Thyroid gland (tissue), 4 donors: ENCODE measurements around the gene HCST.

ENCODE experiments used
- CTCF ChIP-seq, 6 experiments: fragments of 200-600 bp in 3 of 6; fragments of 450-650 bp in 3 of 6; sonication (generic) in 3 of 6; IDR thresholded peaks; one replicate each; pipeline ENCODE4 v1.5.1; 2016 to 2019; ENCODE audit warnings: antibody characterized with exemption in 6 of 6, mild to moderate bottlenecking in 2 of 6, inconsistent platforms in 1 of 6, moderate library complexity in 1 of 6
- POLR2A ChIP-seq, 2 donors: fragments of 450-650 bp; IDR thresholded peaks; one replicate each; pipeline ENCODE4 v1.6.1; 2017; ENCODE audit warnings: antibody characterized with exemption in 2 of 2, mild to moderate bottlenecking in 2 of 2, moderate library complexity in 1 of 2

GRCh38 chr19:35915443-35915842 is 13.1 kb downstream of the HCST start:
- no peak for TF ChIP-seq CTCF (IDR thresholded peaks at IDR 0.05)
- no peak for TF ChIP-seq POLR2A (IDR thresholded peaks at IDR 0.05)
